ENCODE results near the gene GPX4. TPM values are rescaled to one million over a fixed set of nuclear protein-coding genes. Genes with fewer than 3 reads are reported as not detected.

Gene GPX4
- polyA plus RNA-seq, 3 donors, result 459 to 508 (median 493) TPM

GRCh38 chr19:1072371-1073015 is 31.3 kb upstream of the GPX4 start:
- 82% methylated on average over 3 of the region's 11 CpGs for WGBS (ENCODE audit: insufficient coverage)
- H3K9ac ChIP-seq (ENCODE audit: insufficient read depth, low read length, poor library complexity, severe bottlenecking), result no peak overlapping the region
- H3K27ac Mint-ChIP-seq, result peak overlapping the region in 6 of 7 donors; percentile 15 to 80 (median 37)
- H3K4me1 Mint-ChIP-seq, result peaks cover 67% of the 10 kb centered on the region
- H3K79me2 ChIP-seq (ENCODE audit: insufficient read depth, low read length), result peaks cover 95% of the 10 kb centered on the region
- DNase-seq, result no peak
- no peak overlapping the region for H3K4me2 ChIP-seq (replicated peaks; ENCODE audit: extremely low read depth, low read length, poor library complexity, severe bottlenecking)
- H3K9me3 Mint-ChIP-seq, result no peaks in the 10 kb centered on the region
- no peak overlapping the region for H3K4me3 ChIP-seq (replicated peaks in 1 of 3; ENCODE audit: low read depth in 2 of 3, low read length in 3 of 3)
- TF ChIP-seq CTCF (IDR thresholded peaks at IDR 0.05), result no peak
- H2AFZ ChIP-seq (ENCODE audit: insufficient read depth, low read depth, low read length, poor library complexity, severe bottlenecking), result no peak overlapping the region
- no peaks in the 10 kb centered on the region for H3K27me3 ChIP-seq (ENCODE audit: control insufficient read depth in 2 of 2, insufficient read depth in 2 of 2, low read length in 2 of 2)
- H3K36me3 Mint-ChIP-seq, result peaks cover 42 to 75% of the 10 kb centered on the region in 2 donors
- peaks cover 95% of the 10 kb centered on the region for H4K20me1 ChIP-seq (ENCODE audit: insufficient read depth, low read length)
- peaks cover 53 to 58% of the 10 kb centered on the region in 2 donors for H3K36me3 ChIP-seq (replicated peaks in 1 of 2; ENCODE audit: control insufficient read depth in 1 of 2, insufficient read depth in 2 of 2, low read length in 2 of 2)
- H3K4me1 ChIP-seq (ENCODE audit: control insufficient read depth in 1 of 2, insufficient read depth in 2 of 2, low read length in 2 of 2), result peaks cover 77 to 92% of the 10 kb centered on the region in 2 donors
- intact Hi-C loops (cut with micrococcal nuclease), result loop anchor here in 1 of 2 donors (2.0 to 5.0 kb wide), 2 partner anchors 14 to 35 kb away; no protein-coding TSS in a partner anchor
- no peak overlapping the region for H3K4me3 Mint-ChIP-seq
- peaks cover 0 to 1% (median 0%) of the 10 kb centered on the region in 3 donors for H3K27me3 Mint-ChIP-seq (ENCODE audit: low read depth in 3 of 3)
- no peaks in the 10 kb centered on the region for H3K9me3 ChIP-seq (replicated peaks in 1 of 2; ENCODE audit: control insufficient read depth in 1 of 2, insufficient read depth in 1 of 2, low read length in 2 of 2)
- H3K27ac ChIP-seq (ENCODE audit: low read depth in 1 of 2, low read length in 2 of 2), result no peak overlapping the region

GRCh38 chr19:1073063-1073955 is 30.5 kb upstream of the GPX4 start:
- Histone ChIP-seq H3K9me3 (replicated peaks in 1 of 2; ENCODE audit: control insufficient read depth in 1 of 2, insufficient read depth in 1 of 2, low read length in 2 of 2) (no peaks in the 10 kb centered on the region), H3K79me2 (ENCODE audit: insufficient read depth, low read length) (peaks cover 95% of the 10 kb centered on the region), H3K27me3 (ENCODE audit: control insufficient read depth in 2 of 2, insufficient read depth in 2 of 2, low read length in 2 of 2) (no peaks in the 10 kb centered on the region), H3K4me2 (replicated peaks; ENCODE audit: extremely low read depth, low read length, poor library complexity, severe bottlenecking) (peak overlapping the region; percentile 69), H2AFZ (ENCODE audit: insufficient read depth, low read depth, low read length, poor library complexity, severe bottlenecking) (no peak overlapping the region), H3K9ac (ENCODE audit: insufficient read depth, low read length, poor library complexity, severe bottlenecking) (no peak overlapping the region), H3K4me1 (ENCODE audit: control insufficient read depth in 1 of 2, insufficient read depth in 2 of 2, low read length in 2 of 2) (peaks cover 80 to 94% of the 10 kb centered on the region in 2 donors), H3K4me3 (replicated peaks in 1 of 3; ENCODE audit: low read depth in 2 of 3, low read length in 3 of 3) (peak overlapping the region in 1 of 3 experiments; percentile 59), H3K36me3 (replicated peaks in 1 of 2; ENCODE audit: control insufficient read depth in 1 of 2, insufficient read depth in 2 of 2, low read length in 2 of 2) (peaks cover 62 to 65% of the 10 kb centered on the region in 2 donors), H4K20me1 (ENCODE audit: insufficient read depth, low read length) (peaks cover 95% of the 10 kb centered on the region), H3K27ac (ENCODE audit: low read depth in 1 of 2, low read length in 2 of 2) (peak overlapping the region in 1 of 2 donors; percentile 33)
- peaks cover 70% of the 10 kb centered on the region for H3K4me1 Mint-ChIP-seq
- H3K36me3 Mint-ChIP-seq, result peaks cover 48 to 83% of the 10 kb centered on the region in 2 donors
- H3K27me3 Mint-ChIP-seq (ENCODE audit: low read depth in 3 of 3), result peaks cover 0 to 1% (median 0%) of the 10 kb centered on the region in 3 donors
- intact Hi-C loops (cut with micrococcal nuclease), result loop anchor here in 1 of 2 donors (2.0 to 5.0 kb wide), 2 partner anchors 13 to 36 kb away; no protein-coding TSS in a partner anchor
- H3K4me3 Mint-ChIP-seq, result no peak overlapping the region
- no peaks in the 10 kb centered on the region for H3K9me3 Mint-ChIP-seq
- no peak for TF ChIP-seq CTCF (IDR thresholded peaks at IDR 0.05)
- no peak for DNase-seq
- 89% methylated on average over 12 of the region's 30 CpGs for WGBS (ENCODE audit: insufficient coverage)
- H3K27ac Mint-ChIP-seq, result peak overlapping the region in 5 of 7 donors; percentile 50 to 83 (median 62)

All from CD14-positive monocyte (primary cell).